ENCODE measurements around the gene LRP1B.

The LRP1B gene

GRCh38 chr2:140892911-140893637 is 1237.7 kb downstream of the LRP1B start:
- DNase-seq (ENCODE audit: low read depth), result no peak

GRCh38 chr2:140892436-140892835 is 1238.4 kb downstream of the LRP1B start:
- DNase-seq (ENCODE audit: low read depth), result no peak

- no peak for DNase-seq (ENCODE audit: low read depth)
These were observed 1239.1 kb downstream of the LRP1B start for GRCh38 chr2:140891614-140892212.

DNA sequence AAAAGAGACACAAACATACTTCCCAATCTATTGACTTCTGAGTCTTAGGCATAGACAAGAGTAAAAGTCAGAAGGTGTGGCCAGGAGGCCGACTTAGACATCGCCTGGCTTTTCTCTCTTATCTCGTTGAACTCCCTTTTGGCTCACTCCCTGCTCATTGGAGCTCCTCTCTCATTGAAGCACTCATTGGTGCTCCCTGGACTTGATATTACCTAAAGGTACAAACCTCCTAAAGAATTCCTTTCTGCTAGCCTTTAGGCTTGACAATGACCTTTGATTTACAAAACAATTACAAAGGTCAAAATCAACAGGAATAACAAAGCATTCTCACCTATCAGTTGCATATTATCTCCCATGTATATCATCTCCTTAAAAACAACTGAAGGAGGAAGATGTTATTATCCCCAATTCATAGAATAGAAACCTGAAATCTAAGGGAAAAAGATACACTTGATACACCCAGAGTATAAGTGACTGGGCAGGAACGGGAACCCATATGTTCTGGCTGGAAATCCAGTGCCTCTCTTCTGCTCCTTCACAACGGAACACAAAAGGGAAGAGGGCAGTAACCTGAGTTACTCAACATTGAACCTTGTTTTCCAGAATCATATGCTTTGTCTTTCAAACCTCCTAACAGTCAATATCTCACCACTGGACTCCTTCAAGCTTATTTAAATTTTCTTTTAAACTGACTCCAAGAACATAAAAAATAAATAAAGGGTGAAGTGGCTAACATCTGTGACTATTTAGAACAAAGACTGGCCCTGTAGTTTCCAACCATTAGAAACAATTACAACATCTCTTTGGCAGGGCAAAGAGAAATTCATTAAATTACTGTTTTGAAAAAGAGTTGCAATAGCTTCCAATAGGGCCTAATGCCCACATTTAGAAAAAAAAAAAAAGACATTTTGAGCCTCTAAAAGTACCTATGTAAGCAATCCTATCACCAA is 1247.9 kb downstream of the LRP1B start:
- no peak for DNase-seq (ENCODE audit: low read depth)

- no peak for DNase-seq (ENCODE audit: low read depth)
These were observed 1250.2 kb downstream of the LRP1B start for GRCh38 chr2:140880573-140880972.

GRCh38 chr2:140876015-140876414 is 1254.8 kb downstream of the LRP1B start:
- no peak for DNase-seq (ENCODE audit: low read depth)

GRCh38 chr2:140873915-140874531 is 1256.8 kb downstream of the LRP1B start:
- no peak for DNase-seq (ENCODE audit: low read depth)

DNA sequence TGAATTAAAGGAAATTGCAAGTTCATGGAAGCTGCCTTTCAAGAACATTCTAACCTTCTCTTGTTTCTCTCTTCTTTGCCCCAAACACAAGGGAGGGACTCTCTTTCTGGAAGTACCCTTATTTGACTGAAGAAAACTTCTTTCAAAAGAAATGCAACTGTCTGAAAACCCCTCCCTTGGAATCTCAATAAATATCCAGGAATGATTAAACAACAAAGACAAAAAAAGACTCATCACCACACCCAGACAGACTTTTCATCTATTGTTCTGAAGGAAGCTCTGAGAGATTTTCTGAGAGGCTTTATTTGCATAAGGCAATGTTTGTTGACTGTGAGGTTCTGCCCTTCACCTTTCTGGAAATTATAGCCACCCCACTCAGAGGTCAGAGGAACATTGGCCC is 1260.9 kb downstream of the LRP1B start:
- no peak for DNase-seq (ENCODE audit: low read depth)

DNA sequence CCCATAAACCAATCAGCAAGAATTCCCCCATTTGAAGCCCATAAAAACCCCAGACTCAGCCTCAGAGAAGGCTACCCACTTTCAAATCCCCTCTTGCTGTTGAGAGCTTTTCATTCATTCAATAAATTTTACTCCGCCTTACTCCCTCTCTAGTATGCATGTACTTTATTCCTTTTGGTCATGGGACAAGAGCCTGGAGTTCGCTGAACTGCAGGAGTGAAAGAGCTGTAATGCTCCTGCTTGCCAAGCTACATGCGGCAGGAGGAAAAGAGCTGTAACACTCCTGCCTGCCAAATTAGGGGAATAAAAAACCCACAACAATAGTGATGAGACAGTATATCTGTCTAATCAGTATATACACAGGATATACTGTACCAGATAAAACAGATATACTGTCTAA is 1261.7 kb downstream of the LRP1B start:
- no peak for DNase-seq (ENCODE audit: low read depth)

DNA sequence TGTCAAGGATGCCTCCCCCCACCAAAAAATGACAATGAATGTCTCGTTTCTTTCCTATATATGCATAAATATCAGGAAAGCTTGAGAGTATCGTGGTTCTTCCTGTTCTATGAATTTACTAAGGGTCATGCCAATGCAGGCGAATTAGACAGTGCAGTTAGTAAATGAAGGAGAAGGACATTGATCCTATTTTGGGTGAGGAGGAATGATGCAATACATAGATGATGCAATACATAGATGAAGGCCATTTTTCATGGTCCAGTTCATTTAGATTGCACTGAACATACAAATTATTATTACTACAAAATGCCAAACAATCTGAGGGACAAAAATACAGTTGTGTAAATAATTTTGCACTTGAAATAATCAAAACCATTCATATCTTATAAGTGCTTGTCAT is 1265.0 kb downstream of the LRP1B start:
- no peak for DNase-seq (ENCODE audit: low read depth)

GRCh38 chr2:140863713-140864112 is 1267.1 kb downstream of the LRP1B start:
- DNase-seq (ENCODE audit: low read depth), result no peak

DNA sequence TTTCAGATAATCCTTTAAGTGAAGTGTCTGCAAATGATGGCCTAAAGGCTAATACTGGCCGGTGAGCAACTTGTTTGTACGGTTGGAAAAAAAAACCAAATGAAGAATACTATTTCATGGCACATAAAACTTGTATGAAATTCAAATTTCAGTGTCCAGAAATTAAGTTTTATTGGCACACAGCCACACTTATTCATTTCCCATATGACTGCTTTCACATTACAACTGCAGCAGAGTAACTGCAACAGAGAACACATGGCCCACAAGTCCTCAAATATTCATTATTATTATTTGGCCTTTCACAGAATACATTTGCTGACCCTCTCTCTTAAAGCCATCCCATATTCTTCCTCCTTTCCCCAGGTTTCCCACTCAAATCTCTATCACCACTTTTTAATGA is 1268.6 kb downstream of the LRP1B start:
- no peak for DNase-seq (ENCODE audit: low read depth)

DNA sequence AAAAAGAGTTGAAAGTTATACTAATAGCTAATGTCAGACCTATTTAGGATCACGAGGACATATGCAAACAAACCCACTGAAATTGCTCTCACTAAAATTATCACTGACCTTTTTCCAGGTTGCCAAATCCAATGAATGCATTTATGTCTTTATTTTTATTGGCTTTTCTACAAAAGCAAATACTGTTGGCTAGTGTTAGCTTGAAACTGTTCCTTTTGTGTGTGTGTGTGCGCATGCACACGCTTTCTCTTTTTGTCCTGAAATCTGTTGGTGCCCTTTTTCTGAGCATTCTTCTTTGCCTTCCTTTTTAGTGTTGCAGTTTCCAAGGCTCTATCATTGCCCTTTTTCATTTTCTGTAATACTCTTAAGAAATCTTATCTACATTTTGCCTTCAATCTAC is 1269.2 kb downstream of the LRP1B start:
- DNase-seq (ENCODE audit: low read depth), result no peak

DNA sequence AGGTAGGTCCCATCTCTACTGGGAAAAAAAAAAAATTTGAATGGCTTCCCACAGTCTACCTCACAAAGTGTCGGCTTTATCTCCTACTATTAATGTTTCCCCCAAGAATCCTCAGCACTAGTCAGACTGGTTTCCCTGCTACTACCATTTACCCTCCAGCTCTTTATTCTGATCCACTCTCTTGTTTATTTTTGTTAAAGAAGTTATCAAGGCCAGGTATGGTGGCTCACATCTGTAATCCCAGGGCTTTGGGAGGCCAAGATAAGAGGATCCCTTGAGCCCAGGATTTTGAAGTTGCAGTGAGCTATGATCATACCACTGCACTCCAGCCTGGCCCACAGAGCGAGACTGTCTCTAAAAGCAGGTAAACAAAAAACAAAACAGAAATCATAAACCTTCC is 1275.3 kb downstream of the LRP1B start:
- DNase-seq (ENCODE audit: low read depth), result no peak

DNA sequence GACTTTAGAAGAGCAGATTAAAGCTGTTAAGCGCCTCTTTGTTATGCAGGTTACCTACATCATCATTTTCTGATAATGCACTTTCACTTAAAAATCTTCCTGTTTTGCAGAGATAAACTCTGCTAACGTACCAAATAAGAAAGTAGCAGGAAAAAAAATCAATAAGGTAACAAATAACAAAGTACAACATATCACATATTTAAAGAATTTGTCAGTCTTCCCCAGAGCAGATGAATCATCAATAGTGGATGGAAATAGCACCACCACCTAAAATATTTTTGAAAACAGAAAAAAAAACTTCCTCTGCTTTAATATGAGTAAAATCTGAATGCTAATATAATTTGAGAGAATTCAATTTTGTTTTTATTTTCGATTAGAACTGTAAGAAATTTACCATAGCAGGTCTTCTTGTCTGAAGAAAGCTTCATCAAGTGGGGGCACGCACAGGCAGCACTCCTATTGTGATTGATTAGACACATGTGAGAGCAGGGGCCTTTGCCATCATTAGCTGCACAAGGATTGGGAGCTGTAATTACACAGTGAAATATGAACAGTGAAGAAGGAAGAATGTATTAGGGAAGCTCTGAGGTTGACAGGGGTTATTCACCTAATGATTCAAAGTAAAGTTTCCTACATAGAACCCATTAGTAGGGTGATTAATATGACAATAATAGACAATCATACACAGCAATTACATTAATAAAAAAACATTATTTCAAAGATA is 1279.4 kb downstream of the LRP1B start:
- DNase-seq (ENCODE audit: low read depth), result no peak

DNA sequence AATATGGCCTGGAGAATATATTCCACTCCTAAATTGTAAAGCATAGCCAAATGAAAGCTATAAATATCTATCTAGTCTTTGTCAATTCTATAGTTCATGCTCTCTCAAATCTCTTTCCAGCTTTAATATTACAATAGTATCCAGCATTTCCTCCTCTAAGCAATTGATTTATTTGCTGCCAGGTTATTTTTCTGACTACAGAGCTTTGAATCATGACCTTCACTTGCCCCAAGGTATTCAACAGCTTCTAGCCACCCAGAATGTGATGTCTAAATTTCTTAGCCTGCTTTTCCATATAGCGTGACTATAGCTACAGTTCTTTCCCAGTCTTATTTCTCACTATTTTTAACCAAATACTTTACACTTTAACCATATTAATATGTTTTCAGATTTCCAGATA is 1287.6 kb downstream of the LRP1B start:
- no peak for DNase-seq (ENCODE audit: low read depth)

DNA sequence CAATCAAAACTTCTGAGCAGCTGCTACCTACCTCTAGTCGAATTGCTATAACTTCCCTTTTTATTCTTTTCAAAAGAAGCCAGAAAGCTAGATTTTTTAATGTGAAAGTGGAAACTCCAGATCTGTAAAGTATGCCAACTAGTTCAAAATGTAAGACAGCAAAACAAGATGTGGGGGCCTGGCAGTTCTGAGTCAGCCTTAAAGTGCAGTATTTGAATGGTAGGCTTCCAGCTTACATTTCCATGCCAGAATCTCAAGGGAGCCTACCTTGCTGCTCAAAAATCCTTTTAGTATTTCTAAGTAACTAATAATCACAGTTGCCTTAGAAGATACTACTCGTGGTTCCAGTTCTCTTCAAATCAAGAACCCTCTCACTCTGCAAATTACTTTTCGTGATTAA is 1288.7 kb downstream of the LRP1B start:
- DNase-seq (ENCODE audit: low read depth), result no peak

GRCh38 chr2:140841141-140841540 is 1289.7 kb downstream of the LRP1B start:
- DNase-seq (ENCODE audit: low read depth), result no peak

DNA sequence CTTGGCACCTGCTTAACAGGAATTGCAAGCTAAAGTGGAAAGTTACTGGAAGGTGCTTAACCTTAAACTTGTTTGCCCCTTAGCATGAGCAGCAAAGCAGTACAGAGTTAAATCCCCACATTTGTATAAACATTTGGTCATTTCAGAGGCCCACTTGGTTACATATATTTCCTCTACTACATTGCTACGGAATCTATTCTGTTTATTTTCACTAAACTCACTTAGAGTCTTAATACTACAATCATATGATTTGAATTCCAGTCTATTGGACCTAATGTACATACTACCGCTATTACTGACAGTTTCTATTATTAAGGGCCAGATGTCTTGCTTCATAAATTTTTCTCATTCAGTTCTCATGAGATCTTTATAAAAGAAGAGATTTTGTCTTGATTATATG is 1294.0 kb downstream of the LRP1B start:
- no peak for DNase-seq (ENCODE audit: low read depth)

GRCh38 chr2:140835079-140835478 is 1295.7 kb downstream of the LRP1B start:
- no peak for DNase-seq (ENCODE audit: low read depth)

GRCh38 chr2:140814141-140814540 is 1316.7 kb downstream of the LRP1B start:
- no peak for DNase-seq (ENCODE audit: low read depth)

GRCh38 chr2:140808820-140809219 is 1322.0 kb downstream of the LRP1B start:
- no peak for DNase-seq (ENCODE audit: low read depth)
